Forelimb muscle (tissue), 1 donor: ENCODE data around the gene AGAP1. TPM values are rescaled to one million over a fixed set of nuclear protein-coding genes. Genes with fewer than 3 reads are reported as not detected.

Source experiments
- DNase-seq: peaks from one replicate; pipeline ENCODE4 v3.0.0-alpha.2; 2013; ENCODE audit warnings: low read depth
- polyA plus RNA-seq: library from polyadenylated mRNA; unstranded; fragments of 120-200 nt; gene quantifications from one replicate; pipeline ENCODE4 v1.2.1, GENCODE V29; 2013; ENCODE audit not compliant: insufficient read length

Gene AGAP1
- polyA plus RNA-seq, 1 donor = 25.9 TPM

DNA sequence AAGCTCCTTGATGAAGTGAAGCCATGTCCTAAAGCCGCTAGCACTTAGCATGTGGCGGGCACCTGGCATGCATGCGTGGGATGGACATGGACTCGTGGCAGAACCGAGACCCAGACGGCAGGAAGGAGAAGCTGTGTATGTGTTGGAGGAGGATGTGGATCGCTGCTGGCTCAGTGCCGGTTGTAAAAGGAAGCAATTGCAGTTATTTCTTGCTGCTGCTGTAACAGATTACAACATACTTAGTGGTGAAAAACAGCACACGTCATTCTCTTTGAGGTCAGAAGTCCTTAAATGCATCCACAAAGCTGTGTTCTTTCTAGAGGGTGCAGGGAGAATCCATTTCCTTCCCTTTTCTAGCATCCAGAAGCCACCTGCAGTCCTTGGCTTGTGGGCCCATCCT, 74.6 kb downstream of the AGAP1 start:
- DNase-seq = no peak

DNA sequence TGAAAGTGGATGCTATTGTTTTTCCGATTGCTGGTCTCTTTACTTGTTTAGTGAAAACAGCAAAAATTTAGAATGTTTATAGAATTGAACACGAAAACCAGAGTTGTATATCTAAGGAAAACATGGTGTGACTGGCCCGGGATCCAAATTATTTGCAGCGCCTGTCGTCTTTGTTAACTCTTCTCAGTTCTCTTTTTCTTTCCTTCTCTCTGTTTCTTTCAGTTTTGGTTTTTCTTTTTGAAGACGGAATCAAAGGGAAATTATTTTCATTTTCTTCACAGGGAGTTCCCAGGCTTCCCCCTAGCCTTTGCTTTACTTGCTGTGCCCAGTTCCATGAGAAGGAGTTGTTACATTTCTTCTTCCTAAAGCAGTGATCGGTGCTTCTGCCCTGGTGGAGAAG, 76.0 kb downstream of the AGAP1 start:
- no peak for DNase-seq

DNA sequence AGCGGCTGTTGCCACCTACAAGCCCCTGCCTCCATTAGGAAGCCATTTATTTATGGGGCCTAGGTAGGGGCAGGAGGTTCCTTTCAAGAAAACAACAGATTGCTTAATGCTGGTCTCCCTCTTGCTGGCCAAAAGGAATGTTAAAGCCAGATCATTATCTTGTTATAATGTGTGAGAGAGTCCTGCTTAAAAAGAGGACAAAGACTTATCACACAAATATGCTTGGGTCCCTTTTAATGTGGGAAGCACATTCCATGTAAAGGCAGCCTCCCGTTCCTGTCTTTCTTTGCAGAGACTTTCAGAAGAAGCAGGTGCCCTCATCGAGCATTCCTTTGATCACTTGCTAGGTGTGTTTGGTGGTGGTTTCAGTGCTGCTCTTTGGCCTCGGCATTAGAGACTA, 76.4 kb downstream of the AGAP1 start:
- no peak for DNase-seq

GRCh38 chr2:235570966-235571692, 77.3 kb downstream of the AGAP1 start:
- no peak for DNase-seq

DNA sequence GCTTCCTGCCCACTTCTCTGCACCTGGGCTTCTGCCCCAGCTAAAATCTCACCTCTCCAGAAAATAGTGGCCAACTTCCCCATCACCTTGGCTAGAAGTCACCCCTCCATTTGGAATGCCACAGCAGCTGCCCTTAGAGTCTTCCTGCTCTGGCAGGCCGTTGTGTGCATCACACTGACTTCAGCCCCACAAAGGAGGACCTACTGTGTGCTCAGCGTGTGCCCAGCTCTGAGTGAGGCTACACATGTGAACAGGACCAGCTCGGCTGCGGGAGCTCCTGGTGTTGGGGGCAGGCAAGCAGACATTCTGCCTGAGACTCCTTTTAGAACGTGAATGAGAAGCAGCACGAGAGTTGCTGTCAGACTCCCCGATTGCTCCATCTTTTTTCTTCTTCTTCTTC, 78.7 kb downstream of the AGAP1 start:
- DNase-seq = no peak

DNA sequence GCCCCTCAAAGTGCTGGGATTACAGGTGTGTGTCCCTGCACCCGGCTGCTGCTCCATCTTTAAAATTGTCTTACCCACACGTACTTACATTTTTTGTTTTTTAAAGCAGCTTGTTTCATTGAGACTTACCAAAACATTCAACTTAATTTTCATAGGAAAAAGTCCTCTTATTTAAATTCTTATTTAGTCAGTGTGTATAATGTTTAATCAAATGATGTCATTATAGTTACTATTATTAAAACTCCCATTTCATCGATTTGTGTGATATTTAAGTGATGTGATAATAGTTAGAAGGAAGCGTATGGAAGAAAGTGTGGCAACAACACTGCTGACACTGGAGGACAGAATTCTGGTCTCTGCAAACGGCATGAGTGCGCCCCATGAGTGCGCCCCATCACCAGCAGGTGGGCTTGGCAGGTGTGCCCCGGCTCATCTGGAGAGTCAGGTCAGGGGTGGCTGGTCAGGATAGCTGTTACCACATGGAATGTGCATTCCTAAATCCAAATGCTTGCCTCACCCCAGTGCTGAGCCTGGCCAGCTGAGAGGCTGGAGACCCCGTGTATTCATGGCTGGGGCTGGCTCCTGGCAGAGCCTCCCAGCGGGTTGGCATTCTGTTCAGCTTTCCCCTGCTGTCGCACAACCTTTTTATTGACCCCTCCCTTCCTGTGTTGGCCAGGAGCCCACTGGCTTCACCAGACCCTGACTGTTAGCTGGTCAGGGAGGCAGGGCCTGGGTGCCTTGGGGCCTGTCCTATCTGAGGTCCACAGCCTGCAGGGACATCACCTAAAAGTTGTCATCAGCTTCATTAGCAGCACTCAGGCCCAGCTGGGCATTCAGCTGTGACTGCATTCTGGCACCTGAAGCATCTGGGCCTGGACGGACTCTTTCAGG, 79.7 kb downstream of the AGAP1 start:
- DNase-seq = no peak

DNA sequence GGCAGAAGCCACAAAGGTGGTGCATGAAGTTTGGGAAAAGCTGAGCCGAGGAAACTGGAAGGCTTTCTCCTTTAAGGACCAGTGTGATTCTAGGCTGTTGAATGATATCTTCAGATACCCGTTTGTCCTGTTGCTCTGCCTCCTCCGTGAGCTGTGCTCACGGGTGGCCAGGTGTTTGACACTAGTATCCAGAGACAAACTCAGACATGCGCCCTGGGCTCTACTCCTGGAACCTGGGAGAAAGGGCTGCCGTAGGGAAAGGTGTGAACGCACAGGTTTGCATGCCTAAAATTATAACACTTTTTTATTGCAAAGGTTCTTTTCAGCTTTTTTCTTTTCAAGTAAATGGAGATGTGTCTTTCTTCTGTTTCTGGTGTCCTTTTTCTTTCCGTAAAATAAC, 81.6 kb downstream of the AGAP1 start:
- no peak for DNase-seq

- no peak for DNase-seq
Measured at GRCh38 chr2:235575904-235576303, 82.1 kb downstream of the AGAP1 start.

GRCh38 chr2:235576337-235576910, 82.6 kb downstream of the AGAP1 start:
- DNase-seq = no peak

DNA sequence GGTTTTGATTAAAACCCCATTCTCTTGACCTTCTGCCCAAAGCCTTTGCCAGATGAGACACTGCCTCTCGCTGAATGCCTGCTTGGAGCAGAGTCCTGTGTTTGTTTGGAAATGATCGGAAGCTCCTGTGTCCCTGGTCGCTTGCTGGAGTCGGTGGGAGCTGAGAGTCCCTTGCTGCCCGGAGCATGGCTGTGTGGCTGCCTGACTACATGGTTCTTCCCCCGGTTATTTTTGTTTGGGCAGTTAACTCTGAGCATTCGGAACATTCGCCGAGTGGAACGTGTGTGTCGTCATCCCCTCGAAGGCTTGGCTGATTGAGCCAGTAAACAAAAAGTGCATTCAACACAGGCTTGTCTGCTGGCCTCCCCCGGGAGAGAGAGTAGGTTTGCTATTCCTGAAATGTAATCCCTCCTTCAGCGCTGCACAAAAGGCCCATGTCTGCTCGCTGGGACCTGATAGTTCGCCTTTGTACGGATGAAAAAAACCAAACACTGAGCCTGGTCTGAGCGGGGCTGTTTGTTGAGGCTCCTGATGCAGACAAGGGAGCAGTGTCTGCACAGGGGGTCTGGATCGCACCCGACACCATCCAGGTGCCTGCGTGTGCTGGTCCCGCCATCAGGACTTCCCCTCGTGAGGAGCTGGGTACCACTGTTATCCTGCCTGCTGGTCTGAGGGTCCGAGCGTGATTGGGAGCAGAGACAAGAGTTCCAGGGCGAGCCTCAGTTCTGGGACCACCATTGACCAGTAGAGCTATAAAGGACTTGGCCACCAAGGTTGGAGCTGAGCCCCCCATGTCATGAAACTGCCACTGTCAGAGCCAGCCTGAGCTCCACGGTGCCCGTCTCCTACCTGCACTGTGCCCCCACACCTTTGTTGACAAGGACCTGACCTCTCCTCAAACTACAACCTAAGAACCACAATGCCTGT, 83.8 kb downstream of the AGAP1 start:
- no peak for DNase-seq

DNA sequence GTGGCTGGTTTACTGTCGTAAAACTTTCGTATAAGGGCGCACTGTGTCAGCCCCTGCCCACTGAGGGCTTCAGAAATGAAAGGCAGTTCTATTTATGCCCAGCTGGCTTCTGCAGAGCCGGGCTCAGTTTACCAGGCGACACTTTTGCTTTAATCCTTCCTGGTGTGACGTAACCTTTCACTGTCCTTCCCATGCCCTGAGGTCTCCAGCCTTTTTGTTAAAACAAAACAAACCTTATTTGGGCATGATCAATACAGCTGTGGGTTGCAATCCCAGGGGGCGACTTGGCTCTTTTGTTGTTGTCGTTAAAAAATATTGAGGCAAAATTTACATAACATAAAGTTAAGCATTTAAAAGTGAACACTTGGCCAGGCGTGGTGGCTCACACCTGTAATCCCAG, 85.3 kb downstream of the AGAP1 start:
- DNase-seq = no peak

DNA sequence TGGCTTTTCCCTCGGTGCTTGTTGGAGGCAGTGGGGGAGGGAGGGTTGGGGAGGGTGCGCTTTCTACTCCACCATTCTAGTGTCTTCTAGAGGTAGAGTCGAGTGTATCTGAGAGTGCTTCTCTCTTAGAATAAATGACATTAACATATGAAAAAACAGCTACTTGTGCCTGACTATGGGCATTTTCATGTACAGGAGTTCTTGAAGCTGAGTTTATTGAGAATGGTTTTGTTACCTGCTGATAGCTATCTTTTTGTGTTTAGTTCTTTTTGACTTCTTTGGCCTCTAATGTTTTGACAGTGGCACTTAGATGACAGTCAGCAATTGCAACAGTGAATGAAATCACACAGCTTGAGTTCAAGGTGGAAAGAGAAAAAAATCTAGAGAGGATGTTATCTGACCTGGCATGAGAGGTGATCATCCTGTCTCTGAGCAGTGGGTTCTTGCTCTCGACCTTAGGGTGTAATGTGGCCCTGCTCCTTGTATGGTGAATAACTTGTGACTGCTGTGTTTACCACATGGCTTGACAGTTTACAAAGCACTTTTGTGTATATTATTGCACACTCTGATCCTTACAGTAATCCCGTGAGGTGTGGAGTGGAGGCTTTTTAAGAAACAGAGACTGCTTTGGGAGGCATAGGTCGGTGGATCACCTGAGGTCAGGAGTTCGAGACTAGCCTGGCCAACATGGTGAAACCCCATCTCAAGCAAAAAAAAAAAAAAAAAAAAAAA, 86.7 kb downstream of the AGAP1 start:
- no peak for DNase-seq

- DNase-seq = no peak
Measured at GRCh38 chr2:235582081-235582686, 88.3 kb downstream of the AGAP1 start.

DNA sequence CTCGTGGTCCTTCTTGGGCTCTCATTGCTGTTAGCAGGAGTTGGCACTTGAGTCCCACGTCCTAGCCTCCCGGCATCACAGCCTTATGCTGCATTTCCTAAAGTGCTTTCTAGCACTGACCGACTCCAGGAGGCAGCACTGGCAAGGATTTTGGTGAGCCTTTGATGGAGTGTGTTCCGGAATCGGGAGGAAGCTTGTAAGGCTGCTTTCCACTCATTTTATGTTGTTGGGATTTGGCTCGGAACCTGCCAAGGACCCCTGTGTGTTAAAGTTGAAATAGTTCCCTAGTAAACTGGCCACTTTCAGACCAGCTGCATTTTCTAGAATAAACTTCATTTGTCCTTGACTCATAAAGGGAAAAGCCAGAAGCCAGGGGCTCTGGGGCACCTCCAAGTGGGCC, 88.9 kb downstream of the AGAP1 start:
- no peak for DNase-seq

GRCh38 chr2:235583144-235583543, 89.3 kb downstream of the AGAP1 start:
- DNase-seq = no peak

- no peak for DNase-seq
Measured at GRCh38 chr2:235583925-235584637, 90.2 kb downstream of the AGAP1 start.

GRCh38 chr2:235584638-235585007, 90.8 kb downstream of the AGAP1 start:
- DNase-seq = no peak

GRCh38 chr2:235587202-235587601, 93.4 kb downstream of the AGAP1 start:
- no peak for DNase-seq

DNA sequence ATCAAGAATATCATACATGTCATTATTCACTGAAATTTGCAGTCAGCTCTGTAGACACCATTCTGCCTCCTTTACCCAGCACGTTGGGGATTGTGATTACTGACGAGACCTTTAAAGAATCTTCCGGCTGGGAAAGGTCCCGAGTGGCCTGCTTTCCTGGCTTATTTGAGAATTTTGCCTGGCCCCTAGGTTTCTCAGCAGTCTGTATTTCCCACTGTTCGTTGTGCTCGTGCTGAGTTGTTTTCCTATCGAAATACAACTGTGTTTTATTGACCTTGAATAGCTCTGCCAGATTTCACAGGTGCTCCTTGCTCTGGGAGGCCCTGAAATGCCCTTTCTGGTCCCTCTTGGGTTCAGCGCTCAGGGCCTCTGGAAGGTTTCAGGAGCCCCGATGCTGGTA, 94.9 kb downstream of the AGAP1 start:
- DNase-seq = no peak

GRCh38 chr2:235591231-235591730, 97.4 kb downstream of the AGAP1 start:
- no peak for DNase-seq
